Ramos (cell line): ENCODE data around the gene TRIM47.

Source experiments
- in situ Hi-C: fragments of 300-500 bp; cut with MboI; formaldehyde crosslinking; loops from one replicate; pipeline ENCODE4 v1.14.3; 2022; ENCODE audit warnings: low sequenced_read_pairs; ENCODE audit not compliant: unreplicated experiment

The TRIM47 gene

GRCh38 chr17:75849724-75850123 is 28.7 kb downstream of the TRIM47 start:
- in situ Hi-C loops = loop anchor here (10.0 kb wide), 1 partner anchor 245 kb away; no protein-coding TSS in a partner anchor

DNA sequence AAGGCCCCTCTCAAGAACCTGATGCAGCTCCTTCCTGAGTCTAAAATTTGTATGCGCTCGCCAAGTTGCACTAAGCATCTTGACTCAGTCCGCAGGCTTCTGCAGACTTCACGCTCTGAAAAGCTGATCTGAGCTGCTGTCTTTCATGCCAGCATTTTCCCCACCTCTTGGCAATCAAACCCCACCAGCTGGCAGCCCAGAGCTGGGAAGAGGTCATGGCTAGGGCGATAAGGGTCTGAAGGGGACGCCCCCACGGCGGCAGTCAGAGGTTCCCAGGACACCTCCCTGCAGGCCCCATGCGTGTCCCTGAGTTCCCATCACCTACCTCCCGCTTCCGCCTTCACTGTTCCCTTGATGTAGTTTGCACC is 29.1 kb downstream of the TRIM47 start:
- in situ Hi-C loops = loop anchor here (10.0 kb wide), 1 partner anchor 244 kb away; no protein-coding TSS in a partner anchor

- in situ Hi-C loops = loop anchor here (10.0 kb wide), 1 partner anchor 244 kb away; no protein-coding TSS in a partner anchor
These were observed 29.7 kb downstream of the TRIM47 start for GRCh38 chr17:75848523-75849278.

DNA sequence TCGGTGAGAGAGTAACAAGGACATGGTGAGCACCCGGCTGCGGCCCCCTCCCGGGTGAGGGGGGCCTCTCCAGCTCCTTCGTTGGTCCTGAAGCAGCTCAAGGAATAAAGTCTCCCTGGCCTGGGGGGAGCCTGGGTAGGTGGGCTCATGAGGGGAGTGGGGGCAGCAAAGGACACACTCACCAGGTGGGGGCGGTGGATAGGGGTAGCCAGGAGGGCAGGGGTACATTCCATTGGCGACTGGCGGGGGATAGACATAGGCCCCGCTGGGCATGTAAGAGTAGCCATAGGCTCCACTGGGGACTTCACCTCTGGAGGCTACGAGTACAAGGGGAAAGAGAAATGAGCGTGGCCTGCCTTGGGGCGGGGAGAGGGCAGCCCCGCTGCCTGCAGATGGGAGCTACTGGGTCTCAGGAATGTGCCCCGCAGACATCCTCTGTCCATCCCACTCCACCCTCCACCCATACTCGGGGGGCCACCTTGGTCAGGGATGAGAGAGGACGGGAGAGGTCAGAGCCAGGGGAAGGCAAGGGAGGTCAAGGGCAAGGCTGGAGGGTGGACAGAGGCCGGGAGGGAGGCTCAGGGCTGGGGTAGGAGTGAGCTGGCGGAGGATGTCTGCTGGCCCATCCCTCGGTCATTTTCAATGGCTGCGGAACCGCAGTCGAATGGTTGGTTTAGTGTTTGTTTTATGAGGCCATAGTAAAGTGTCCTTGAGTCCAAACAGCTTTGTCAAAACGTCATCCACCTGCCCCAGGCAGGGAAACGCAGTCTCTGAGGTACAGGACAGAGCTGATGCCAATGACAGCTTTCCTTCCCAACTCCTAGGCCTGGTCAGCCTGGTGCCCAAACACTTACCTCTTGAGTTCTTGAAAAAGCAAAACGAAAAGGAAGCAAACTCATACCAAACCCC is 30.5 kb downstream of the TRIM47 start:
- in situ Hi-C loops = loop anchor here (10.0 kb wide), 1 partner anchor 243 kb away; no protein-coding TSS in a partner anchor

- in situ Hi-C loops = loop anchor here (10.0 kb wide), 1 partner anchor 242 kb away; no protein-coding TSS in a partner anchor
These were observed 31.4 kb downstream of the TRIM47 start for GRCh38 chr17:75846692-75847613.

GRCh38 chr17:75845933-75846691 is 32.3 kb downstream of the TRIM47 start:
- in situ Hi-C loops = loop anchor here (10.0 kb wide), 1 partner anchor 241 kb away; no protein-coding TSS in a partner anchor

DNA sequence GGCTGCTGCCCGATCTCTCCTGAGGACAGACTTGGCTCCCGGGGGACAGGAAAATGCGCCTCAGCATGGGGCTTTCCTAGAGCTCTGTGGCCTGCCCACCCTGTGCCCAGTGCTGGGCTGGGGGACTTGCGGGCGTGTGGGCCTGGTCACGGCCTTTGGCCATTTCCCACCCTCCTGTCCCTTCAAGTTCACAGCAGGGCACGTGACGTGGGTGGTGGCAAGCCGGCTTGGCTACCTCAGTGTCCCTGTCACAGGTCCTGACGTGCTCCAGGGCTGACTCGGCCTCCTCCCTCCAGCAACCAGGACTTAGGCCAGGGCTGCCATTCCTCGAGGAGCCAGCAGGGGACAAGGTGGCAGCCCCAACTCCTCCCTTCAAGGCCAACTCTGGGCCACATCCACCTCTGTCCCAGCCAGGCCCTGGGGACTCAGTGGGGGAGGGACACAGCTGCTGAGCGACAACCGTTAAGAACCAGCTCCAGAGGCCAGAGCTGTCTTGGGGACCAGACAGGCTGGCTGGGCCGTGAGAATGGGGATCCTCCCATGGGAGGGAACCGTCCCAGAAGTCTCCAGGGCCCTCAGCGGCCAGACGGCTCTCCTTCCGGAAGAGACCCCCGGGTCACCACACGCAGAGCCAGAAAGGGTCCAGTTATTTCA is 33.2 kb downstream of the TRIM47 start:
- in situ Hi-C loops = loop anchor here (10.0 kb wide), 1 partner anchor 240 kb away; no protein-coding TSS in a partner anchor

- in situ Hi-C loops = loop anchor here (10.0 kb wide), 1 partner anchor 240 kb away; no protein-coding TSS in a partner anchor
These were observed 33.8 kb downstream of the TRIM47 start for GRCh38 chr17:75844530-75845057.

DNA sequence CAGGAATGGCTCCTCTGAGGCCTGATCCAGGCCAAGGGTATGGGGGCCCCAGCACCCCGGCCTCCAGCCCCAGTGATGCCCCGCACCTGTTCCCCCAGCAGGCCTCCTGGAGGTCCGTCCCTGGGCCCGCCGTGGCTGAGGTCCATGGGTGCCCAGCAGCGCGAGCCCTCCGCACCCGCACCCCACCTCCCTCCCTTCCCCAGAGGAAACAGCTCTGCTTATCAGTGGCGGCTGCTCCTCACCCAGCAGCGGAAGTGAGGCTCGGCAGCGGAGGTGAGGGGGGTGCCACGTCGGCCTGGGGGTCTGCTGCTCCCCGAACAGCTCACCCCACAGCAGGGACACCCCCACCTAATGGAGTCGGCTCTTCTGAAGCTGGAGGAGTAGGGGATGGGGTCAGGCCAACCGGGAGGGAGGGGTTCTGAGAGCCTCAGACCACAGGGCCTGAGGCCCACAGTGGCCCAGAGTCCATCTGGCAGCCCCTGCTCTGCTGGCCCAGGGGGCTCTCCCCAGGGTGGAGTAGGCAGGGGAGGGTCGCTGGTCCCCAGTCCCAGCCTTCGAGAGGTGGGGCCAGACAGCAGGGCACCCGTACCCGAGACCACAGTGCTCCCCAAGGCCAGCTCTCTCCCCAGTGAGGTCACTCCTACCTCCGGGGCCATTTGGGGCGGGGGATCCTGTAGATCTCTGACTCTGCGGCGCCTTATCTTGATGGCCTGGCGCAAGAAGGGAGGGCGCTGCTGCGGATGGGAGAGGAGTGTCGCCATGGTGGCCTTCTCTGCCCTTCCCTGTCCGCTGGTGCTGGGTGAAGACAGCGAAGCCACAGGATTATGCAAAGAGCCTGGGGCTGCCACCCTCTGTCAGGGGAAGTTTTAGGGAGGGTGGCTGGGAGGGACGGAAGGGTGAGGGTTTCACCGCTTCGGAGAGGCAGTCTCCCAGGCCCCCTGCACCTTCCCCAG is 34.5 kb downstream of the TRIM47 start, which contains the start of gene UNC13D:
Gene UNC13D, minus strand, starts transcription at position 828 of the 953 bp plus-strand sequence. Its CDS starts 67 bp downstream, at position 761.
- in situ Hi-C loops = loop anchor here (10.0 kb wide), 1 partner anchor 239 kb away; no protein-coding TSS in a partner anchor

- in situ Hi-C loops = loop anchor here (10.0 kb wide), 1 partner anchor 238 kb away; no protein-coding TSS in a partner anchor
These were observed 35.3 kb downstream of the TRIM47 start for GRCh38 chr17:75842963-75843576.

GRCh38 chr17:75842411-75842810 is 36.0 kb downstream of the TRIM47 start:
- in situ Hi-C loops = loop anchor here (10.0 kb wide), 1 partner anchor 238 kb away; no protein-coding TSS in a partner anchor

DNA sequence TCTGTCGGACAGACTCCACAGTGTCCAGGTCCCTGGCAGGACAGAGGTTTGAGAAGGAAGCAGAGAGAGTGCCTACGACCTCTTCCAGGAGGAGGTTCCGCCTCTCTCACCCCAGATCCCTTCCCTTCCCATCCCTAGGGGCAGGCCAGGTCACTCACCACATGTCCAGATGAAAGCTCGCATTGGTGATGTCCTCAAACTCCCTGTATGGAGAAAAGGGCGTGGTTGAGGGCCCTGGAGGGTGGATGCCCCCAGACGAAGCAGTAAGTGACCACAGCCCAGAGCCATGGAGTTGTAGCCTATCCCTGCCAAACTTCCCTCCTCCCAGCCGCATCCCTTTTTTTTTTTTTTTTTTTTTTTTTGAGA is 37.6 kb downstream of the TRIM47 start:
- in situ Hi-C loops = loop anchor here (10.0 kb wide), 1 partner anchor 236 kb away; no protein-coding TSS in a partner anchor

DNA sequence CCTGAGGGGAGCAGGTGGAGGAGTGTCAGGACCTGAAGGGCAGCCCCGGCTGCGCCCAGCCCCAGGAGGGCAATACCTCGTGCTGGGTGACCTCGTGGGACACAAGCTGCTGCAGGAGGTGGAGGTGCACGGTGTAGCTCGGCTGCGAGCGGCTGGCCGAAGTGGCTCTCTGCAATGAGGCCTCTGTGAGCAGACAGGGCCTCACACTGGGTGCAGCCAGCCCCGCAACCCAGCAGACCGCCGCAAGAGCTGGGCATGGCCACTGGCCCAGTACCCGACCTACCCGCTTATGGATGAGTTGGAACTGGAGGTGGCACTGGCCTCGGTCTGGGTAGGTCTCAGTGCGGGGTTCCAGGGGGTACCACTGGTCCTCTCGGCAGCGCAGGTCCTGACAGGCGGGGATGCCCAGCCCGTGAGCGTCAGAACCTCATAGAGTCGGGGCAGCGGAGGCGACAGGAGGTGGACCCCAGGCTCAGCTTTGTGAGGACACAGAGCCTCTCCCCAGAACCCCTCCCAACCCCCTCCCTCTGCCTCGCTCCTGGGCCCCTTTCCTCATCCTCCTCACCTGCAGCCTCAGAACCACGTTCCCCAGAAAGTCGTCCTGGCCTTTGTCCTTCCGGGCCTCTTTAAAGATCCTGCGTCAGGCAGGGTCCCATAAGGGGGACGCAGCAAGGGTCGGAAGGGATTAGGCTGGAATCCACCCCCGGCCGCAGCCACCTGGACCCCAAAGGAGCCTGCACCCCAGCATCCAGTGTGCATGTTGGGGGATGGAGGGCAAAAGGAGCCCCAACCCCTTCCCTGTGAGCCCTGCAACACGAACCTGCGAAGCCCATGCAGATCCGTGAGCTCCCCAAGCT is 38.2 kb downstream of the TRIM47 start:
- in situ Hi-C loops = loop anchor here (10.0 kb wide), 1 partner anchor 235 kb away; no protein-coding TSS in a partner anchor

GRCh38 chr17:75838410-75838809 is 40.0 kb downstream of the TRIM47 start:
- in situ Hi-C loops = no loop called here

- in situ Hi-C loops = no loop called here
These were observed 40.5 kb downstream of the TRIM47 start for GRCh38 chr17:75837899-75838298.
